HG02623 (cell line): ENCODE measurements around the gene ZNF587.
"Not testable (repeated sequence)": the region's sequence is repeated elsewhere in the genome, so short reads cannot be mapped to it uniquely, and the experiment has no call there.

Source experiments
- ATAC-seq: cut with Tn5 transposase; IDR thresholded peaks from one replicate; pipeline ENCODE4 v1.9.1; 2021; ENCODE audit warnings: moderate library complexity; ENCODE audit not compliant: unreplicated experiment

ZNF587 gene

GRCh38 chr19:57821501-57821900 lies 28.2 kb upstream of the ZNF587 start:
- ATAC-seq: not testable (repeated sequence)

GRCh38 chr19:57823155-57823554 lies 26.5 kb upstream of the ZNF587 start:
- not testable (repeated sequence) for ATAC-seq

GRCh38 chr19:57823608-57824007 lies 26.1 kb upstream of the ZNF587 start:
- ATAC-seq: not testable (repeated sequence)

- ATAC-seq: no peak
These were observed 24.1 kb upstream of the ZNF587 start for GRCh38 chr19:57825511-57825910.

- ATAC-seq: no peak
These were observed 20.3 kb upstream of the ZNF587 start for GRCh38 chr19:57829316-57829715.

GRCh38 chr19:57830071-57830602 lies 19.5 kb upstream of the ZNF587 start, which contains the start of gene ZNF587B:
ZNF587B (plus strand) TSS chr19:57830299; CDS start chr19:57830529, 230 bp downstream.
- no peak for ATAC-seq

GRCh38 chr19:57836991-57837390 lies 12.7 kb upstream of the ZNF587 start:
- ATAC-seq: not testable (repeated sequence)

GRCh38 chr19:57838622-57839191 lies 11.0 kb upstream of the ZNF587 start:
- ATAC-seq: not testable (repeated sequence)

- ATAC-seq: no peak
These were observed 8.4 kb upstream of the ZNF587 start for GRCh38 chr19:57841122-57841763.

GRCh38 chr19:57847164-57847563 lies 2.5 kb upstream of the ZNF587 start:
- ATAC-seq: not testable (repeated sequence)

- ATAC-seq: not testable (repeated sequence)
These were observed 445 bp upstream of the ZNF587 start for GRCh38 chr19:57849162-57849665.

- ATAC-seq: no peak
These were observed 926 bp downstream of the ZNF587 start for GRCh38 chr19:57850553-57851017.

- ATAC-seq: not testable (repeated sequence)
These were observed 2.3 kb downstream of the ZNF587 start for GRCh38 chr19:57851812-57852603.

GRCh38 chr19:57854117-57854516 lies 4.5 kb downstream of the ZNF587 start:
- not testable (repeated sequence) for ATAC-seq

- not testable (repeated sequence) for ATAC-seq
These were observed 12.7 kb downstream of the ZNF587 start for GRCh38 chr19:57862351-57862750.

- ATAC-seq: no peak
These were observed 18.3 kb downstream of the ZNF587 start for GRCh38 chr19:57867868-57868492.

GRCh38 chr19:57869655-57870054 lies 20.0 kb downstream of the ZNF587 start:
- ATAC-seq: not testable (repeated sequence)

- ATAC-seq: no peak
These were observed 20.6 kb downstream of the ZNF587 start for GRCh38 chr19:57870225-57870624.

GRCh38 chr19:57872450-57872849 lies 22.8 kb downstream of the ZNF587 start:
- ATAC-seq: no peak

- ATAC-seq: not testable (repeated sequence)
These were observed 24.5 kb downstream of the ZNF587 start for GRCh38 chr19:57873883-57874799.
